Vagina (tissue), 2 donors: ENCODE measurements around the gene PCP4.

ENCODE experiments used
- POLR2A ChIP-seq, 2 donors: fragments of 450-650 bp; IDR thresholded peaks; one replicate each; pipeline ENCODE4 v1.6.1; 2017; ENCODE audit warnings: antibody characterized with exemption in 2 of 2, mild to moderate bottlenecking in 2 of 2, moderate library complexity in 2 of 2
- TF ChIP-seq, protein P1 (sequence below), 3 experiments: fragments of 450-650 bp in 2 of 3; fragments of 200-600 bp in 1 of 3; sonication (generic) in 1 of 3; IDR thresholded peaks; one replicate each; pipeline ENCODE4 v1.5.1; 2017 to 2019; ENCODE audit warnings: antibody characterized with exemption in 3 of 3, mild to moderate bottlenecking in 2 of 3, moderate library complexity in 2 of 3

DNA sequence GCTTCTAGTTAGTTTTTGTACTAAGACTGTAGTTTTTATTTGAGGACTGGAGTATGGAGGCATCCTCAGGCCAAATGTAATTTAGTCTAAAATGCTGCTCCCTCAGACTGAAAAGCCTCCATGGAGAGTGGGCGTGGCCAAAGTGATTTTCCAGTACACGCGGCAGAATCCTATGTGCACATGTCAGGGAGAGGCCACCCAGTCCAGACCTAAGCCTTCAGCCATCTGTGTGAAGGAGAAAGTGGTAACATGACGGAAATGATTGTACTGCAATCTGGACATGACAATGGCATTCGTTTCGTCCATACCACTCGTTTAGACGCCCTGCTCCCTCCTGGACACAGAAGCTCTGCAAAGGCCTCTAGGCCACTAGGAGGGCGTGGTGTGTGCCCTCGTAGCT is 56.2 kb downstream of the PCP4 start:
- no peak for TF ChIP-seq POLR2A (IDR thresholded peaks at IDR 0.05)
- TF ChIP-seq, protein P1, sequence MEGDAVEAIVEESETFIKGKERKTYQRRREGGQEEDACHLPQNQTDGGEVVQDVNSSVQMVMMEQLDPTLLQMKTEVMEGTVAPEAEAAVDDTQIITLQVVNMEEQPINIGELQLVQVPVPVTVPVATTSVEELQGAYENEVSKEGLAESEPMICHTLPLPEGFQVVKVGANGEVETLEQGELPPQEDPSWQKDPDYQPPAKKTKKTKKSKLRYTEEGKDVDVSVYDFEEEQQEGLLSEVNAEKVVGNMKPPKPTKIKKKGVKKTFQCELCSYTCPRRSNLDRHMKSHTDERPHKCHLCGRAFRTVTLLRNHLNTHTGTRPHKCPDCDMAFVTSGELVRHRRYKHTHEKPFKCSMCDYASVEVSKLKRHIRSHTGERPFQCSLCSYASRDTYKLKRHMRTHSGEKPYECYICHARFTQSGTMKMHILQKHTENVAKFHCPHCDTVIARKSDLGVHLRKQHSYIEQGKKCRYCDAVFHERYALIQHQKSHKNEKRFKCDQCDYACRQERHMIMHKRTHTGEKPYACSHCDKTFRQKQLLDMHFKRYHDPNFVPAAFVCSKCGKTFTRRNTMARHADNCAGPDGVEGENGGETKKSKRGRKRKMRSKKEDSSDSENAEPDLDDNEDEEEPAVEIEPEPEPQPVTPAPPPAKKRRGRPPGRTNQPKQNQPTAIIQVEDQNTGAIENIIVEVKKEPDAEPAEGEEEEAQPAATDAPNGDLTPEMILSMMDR (IDR thresholded peaks at IDR 0.05) = no peak
